NCI-H146 treated with DMSO at 0.1 percent for 48 hours (cell line): Measurements from ENCODE around the gene DSG2.

Experiments used
- DNase-seq: peaks from one replicate; lab custom pipeline; 2025; ENCODE audit not compliant: unreplicated experiment; lab: John Stamatoyannopoulos, UW

DSG2 gene

GRCh38 chr18:31554776-31555175 is 56.8 kb downstream of the DSG2 start:
- DNase-seq, result no peak

- peak; percentile 80 for DNase-seq
Measured at GRCh38 chr18:31555971-31556747, 58.2 kb downstream of the DSG2 start.

DNA sequence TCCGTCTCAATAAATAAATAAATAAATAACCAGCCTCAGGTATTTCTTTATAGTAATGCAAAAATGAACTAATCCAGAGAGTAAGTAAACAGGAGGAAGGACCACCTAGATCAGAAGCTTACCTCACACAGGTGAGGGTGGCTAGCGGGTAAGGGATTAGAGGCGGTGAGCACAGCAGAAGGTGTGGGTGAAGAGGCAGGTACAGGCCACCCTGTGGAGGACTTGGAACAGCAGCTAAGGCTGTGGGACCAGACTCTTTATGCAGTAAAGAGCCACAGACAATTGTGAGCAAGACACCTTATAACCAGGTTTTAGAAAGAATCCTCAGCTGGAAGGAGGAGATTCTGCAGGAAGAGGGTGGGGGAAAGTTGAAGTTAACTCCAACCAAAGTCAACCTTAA is 59.5 kb downstream of the DSG2 start:
- DNase-seq, result no peak

DNA sequence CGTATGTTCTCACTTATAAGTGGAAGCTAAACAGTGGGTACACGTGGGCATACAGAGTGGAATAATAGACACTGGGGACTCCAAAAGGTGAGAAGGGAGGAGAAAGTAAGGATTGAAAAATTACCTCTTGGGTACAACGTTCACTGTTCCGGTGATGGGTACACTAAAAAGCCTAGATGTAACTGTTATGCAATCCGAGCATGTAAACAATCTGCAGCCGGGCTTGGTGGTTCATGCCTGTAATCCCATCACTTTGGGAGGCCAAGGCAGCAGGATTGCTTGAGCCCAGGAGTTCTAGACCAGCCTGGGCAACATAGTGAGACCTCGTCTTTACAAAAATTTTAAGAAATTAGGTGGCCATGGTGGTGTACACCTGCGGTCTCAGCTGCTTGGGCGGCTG is 60.6 kb downstream of the DSG2 start:
- no peak for DNase-seq

GRCh38 chr18:31562726-31563125 is 64.7 kb downstream of the DSG2 start:
- DNase-seq, result no peak

DNA sequence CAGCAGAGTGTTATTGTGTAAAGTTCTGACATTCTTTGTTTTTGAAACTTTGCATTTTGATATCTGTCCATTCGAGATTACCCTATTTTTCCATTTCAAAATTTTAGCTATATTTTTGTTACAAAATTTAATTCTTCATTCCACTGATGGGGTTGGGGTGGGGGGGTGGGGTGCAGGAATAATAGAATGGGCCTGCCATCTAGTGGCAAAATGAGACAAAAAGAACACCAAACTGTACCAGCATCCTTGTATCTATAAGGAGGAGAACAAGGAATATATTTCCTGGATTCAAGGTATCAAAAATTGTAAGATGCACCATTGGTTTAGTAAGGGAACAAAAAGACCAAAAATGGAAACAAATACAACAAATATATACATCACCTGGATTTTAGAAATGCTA is 65.8 kb downstream of the DSG2 start:
- DNase-seq, result no peak

- no peak for DNase-seq
Measured at GRCh38 chr18:31565345-31565744, 67.4 kb downstream of the DSG2 start.

GRCh38 chr18:31565782-31566512 is 68.0 kb downstream of the DSG2 start:
- no peak for DNase-seq

- DNase-seq, result no peak
Measured at GRCh38 chr18:31566576-31567306, 68.8 kb downstream of the DSG2 start.

DNA sequence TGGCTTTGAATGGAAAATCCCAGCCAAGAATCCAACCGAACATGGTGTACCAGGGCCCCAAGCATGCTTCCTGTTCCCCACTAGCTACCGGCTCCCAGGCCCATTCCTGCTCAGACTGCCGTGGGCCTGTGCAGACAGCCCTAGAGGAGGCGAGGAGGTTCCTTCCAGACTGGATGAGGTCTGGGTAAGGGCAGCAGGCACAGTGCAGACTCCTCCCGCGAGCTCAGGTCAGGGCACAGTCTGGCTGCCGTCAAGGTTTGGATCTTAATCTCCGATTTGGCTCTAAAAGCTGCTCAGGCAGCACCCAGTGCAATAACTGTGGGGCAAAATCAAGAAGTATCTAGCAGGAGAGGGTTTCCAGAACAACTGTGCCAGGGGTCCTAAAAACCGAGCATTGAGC is 74.4 kb downstream of the DSG2 start:
- no peak for DNase-seq

- DNase-seq, result no peak
Measured at GRCh38 chr18:31573051-31573450, 75.1 kb downstream of the DSG2 start.

DNA sequence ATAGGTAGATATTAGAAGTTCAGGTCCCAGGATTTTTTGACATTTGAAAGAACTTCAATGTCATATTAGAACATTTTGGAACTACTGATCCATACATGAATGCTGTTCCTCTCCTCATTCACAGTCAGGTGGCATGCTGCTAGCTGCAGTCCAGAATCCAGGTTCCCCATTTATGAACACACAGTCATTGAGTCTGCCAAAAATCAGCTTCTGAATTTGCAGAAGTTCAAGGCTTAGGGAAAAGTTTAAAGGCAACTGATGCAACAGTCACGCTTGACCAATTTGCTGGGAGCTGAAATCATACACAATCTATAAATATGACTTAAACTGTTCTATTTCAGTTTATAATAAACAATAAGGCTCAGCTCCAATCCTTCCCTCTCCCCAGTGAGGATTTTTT is 76.4 kb downstream of the DSG2 start:
- no peak for DNase-seq

DNA sequence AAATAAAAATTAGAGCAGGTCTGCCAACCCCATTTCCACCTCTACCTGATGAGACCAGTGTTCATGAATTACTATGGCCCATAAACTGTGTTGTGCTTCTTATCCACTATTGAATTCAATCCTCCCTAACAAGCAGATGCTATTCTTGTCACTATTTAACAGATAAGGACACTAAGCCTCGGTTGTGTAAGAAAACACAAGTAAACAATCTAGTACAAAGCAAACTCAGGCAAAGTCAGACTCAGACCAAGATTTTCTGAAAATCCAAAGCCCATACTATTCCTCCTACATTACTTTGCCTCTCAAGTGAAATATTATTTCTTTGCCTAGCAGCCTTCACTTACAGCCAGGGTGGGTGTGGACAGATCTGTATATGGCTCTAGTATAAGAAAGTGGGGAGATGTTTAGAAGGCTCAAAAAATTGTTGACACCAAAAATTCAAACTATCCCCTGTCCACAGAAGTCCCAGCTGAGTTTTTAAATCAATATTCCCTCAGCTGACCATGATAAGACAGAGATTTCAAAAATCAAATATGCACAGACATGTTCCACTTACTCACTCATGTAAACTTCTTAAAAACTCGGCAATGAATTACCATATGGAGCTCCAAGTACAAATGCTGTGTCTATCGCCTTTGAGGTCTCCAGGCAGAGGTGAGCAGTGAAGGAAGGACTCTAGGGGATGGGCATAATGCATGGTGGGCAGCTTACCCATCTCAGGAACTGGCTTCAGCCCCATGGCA is 77.7 kb downstream of the DSG2 start:
- DNase-seq, result no peak

DNA sequence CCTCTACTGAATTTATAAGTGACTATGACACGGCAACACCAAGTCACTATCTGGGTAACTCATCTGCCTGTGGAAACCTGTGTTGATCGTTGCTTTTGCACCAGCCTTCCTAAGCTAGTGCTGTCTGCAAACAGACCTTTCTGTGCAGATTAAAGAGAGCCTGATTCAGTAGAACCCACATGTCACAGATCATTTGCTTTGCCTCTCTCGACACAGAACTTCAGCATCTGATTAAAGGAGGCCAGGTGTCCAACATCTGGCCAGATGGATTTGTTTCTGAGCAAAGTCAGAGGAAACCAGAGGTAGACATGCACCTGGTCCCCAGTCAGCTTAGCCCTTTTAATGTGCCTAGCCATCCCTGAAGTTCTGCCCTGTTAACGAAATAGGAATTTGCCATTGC is 78.7 kb downstream of the DSG2 start:
- no peak for DNase-seq

GRCh38 chr18:31577195-31577594 is 79.2 kb downstream of the DSG2 start:
- DNase-seq, result no peak

- DNase-seq, result no peak
Measured at GRCh38 chr18:31578126-31578525, 80.1 kb downstream of the DSG2 start.

GRCh38 chr18:31579375-31579774 is 81.4 kb downstream of the DSG2 start:
- no peak for DNase-seq

DNA sequence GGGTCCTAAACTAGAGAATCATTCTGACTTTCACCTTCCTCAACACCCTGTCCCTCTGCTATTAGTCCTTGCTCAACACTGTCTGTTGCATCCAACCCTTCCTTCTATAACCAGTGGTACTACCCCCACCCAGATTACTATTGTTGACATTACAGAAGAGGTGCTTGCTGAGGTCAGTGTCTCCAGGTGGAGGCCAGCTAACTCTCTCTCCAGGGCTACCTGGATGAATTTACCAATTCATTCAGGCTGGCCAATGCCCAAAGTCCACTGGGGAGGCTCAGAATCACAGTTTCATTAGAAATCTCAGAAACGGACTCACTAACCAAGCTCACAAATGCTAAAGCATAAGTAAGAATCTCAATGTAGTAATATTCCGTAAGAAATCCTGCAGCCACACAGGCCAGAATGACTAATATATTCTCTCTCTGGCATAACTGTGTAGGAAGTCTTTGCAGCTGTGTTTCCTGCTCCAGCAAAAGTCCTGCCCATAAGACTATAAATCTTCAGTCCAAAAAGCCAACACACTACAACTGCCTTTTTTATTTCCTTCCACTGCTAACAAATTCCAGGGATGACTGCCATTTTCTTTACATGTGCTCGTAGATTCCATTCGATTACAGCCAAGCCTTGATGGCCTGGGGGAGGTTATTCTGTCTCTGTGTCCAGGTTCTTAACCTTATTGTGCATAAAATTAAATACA is 83.7 kb downstream of the DSG2 start:
- DNase-seq, result no peak

GRCh38 chr18:31583185-31583854 is 85.3 kb downstream of the DSG2 start:
- DNase-seq, result no peak

DNA sequence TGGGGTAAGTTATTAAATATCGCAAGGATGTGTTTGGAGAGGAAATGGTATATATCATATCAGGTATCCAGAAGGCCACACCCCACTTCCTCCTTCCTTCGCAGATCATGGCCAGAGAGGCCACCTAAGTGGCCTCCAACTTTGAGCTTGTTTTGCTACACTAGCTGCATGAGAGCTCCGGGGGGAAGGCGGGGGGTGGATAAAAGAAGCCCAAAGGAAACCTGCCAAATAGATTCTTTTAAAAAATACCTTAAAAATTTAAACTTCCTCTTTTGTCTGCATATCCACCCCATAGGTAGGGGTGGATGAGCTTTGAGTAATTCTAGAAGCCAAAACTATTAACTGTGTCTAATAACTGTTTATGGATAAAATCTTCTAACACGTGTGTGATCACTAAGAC is 88.0 kb downstream of the DSG2 start:
- no peak for DNase-seq
